NB4 (cell line): ENCODE measurements around the gene PKD2.

Experiments used
- CTCF ChIP-seq: IDR thresholded peaks from one replicate; pipeline ENCODE4 v1.5.1; 2012; ENCODE audit warnings: low read depth, low read length
- MAX ChIP-seq: IDR thresholded peaks from 2 replicates; pipeline ENCODE4 v1.6.1; 2011; ENCODE audit warnings: low read depth, low read length
- MYC ChIP-seq: IDR thresholded peaks from 2 replicates; pipeline ENCODE4 v1.6.1; 2011; ENCODE audit warnings: low read depth, low read length
- POLR2A ChIP-seq: IDR thresholded peaks from 2 replicates; pipeline ENCODE4 v1.6.1; 2011; ENCODE audit warnings: mild to moderate bottlenecking; ENCODE audit not compliant: insufficient read length; ENCODE audit errors: extremely low read depth

GRCh38 chr4:88059766-88060165, 52.3 kb downstream of the PKD2 start:
- TF ChIP-seq CTCF (no peak), POLR2A (no peak), MAX (no peak), MYC (no peak)
